ENCODE measurements around the gene VPS41. TPM values are rescaled to one million over a fixed set of nuclear protein-coding genes. Genes with fewer than 3 reads are reported as not detected.

Gene VPS41
- total and polyA plus RNA-seq, 2 of the 13 experiments (the other 11 are each of a cell fraction or from before 2014, with no cell fraction given): 12.1 to 43.4 TPM

- TF ChIP-seq ZBED4 (CRISPR knock-in tag; IDR thresholded peaks at IDR 0.05; ENCODE audit: borderline replicate concordance) (no peak), ZNF468 (CRISPR knock-in tag; IDR thresholded peaks at IDR 0.05) (no peak), DZIP1 (CRISPR knock-in tag; IDR thresholded peaks at IDR 0.05) (no peak), BRD4 (CRISPR knock-in tag; IDR thresholded peaks at IDR 0.05) (no peak), ATM (IDR thresholded peaks at IDR 0.05; ENCODE audit: borderline replicate concordance) (no peak), ZNF740 (CRISPR knock-in tag; IDR thresholded peaks at IDR 0.05) (no peak)
These were observed 152.5 kb downstream of the VPS41 start (continued) for GRCh38 chr7:38756521-38756920.

GRCh38 chr7:38753347-38753746 lies 155.6 kb downstream of the VPS41 start:
- H3K9me3 ChIP-seq (ENCODE audit: low read length): no peaks in the 10 kb centered on the region
- no peak overlapping the region for H3K4me2 ChIP-seq (ENCODE audit: low read depth, low read length)
- no peak overlapping the region for H3K9ac ChIP-seq (ENCODE audit: insufficient read depth, low read depth, low read length)
- no peak overlapping the region for H3K4me3 ChIP-seq (replicated peaks in 1 of 3; ENCODE audit: insufficient read depth in 1 of 3, low read depth in 2 of 3, low read length in 3 of 3)
- DNase-seq (ENCODE audit: low spot score) (no peak), ATAC-seq (no peak), FAIRE-seq (no peak)
- 100% methylated on average over 4 of the region's 4 CpGs for WGBS (ENCODE audit: low lambda C conversion rate)
- no TSS peak for BruUV-seq (replicated peaks)
- H3K4me1 ChIP-seq (ENCODE audit: insufficient read depth, low read length): no peaks in the 10 kb centered on the region
- no peaks in the 10 kb centered on the region for H4K20me1 ChIP-seq (ENCODE audit: insufficient read depth, low read length)
- intact Hi-C loops (cut with micrococcal nuclease; ENCODE audit: unreplicated experiment): no loop called here
- in situ Hi-C loops (cut with HindIII; ENCODE audit: extremely low pct_ligation_motif_present, low pct_unique_long_range_greater_than_20kb): no loop called here
- H2AFZ ChIP-seq (ENCODE audit: low read length): no peak overlapping the region
- H3K27me3 ChIP-seq (ENCODE audit: control insufficient read depth in 1 of 2, insufficient read depth in 2 of 2, low read length in 2 of 2): no peaks in the 10 kb centered on the region
- H3K36me3 ChIP-seq (replicated peaks in 1 of 2; ENCODE audit: control insufficient read depth in 1 of 2, insufficient read depth in 2 of 2, low read length in 2 of 2): peaks cover 3 to 5% of the 10 kb centered on the region in 2 experiments; a peak in 1 of 5 replicates
- H3K27ac ChIP-seq (ENCODE audit: extremely low read length, insufficient read depth, low read length): no peak overlapping the region
- CTCF ChIA-PET (ENCODE audit: low intra/inter-chr PET ratio, low total read pairs): no interaction called here
- no peaks in the 10 kb centered on the region for H3K79me2 ChIP-seq (ENCODE audit: insufficient read depth, low read length)
- POLR2A ChIA-PET: no interaction called here
- no peak for TF ChIP-seq NFYC (CRISPR knock-in tag; IDR thresholded peaks at IDR 0.05)
- TF ChIP-seq ZNF574 (CRISPR knock-in tag; IDR thresholded peaks at IDR 0.05): no peak
- no peak for TF ChIP-seq HOXA3 (CRISPR knock-in tag; IDR thresholded peaks at IDR 0.05)
- no peak for TF ChIP-seq ZFP91 (CRISPR knock-in tag; IDR thresholded peaks at IDR 0.05; ENCODE audit: borderline replicate concordance)
- no peak for TF ChIP-seq PLRG1 (conservative IDR thresholded peaks at IDR 0.05)
- no peak for TF ChIP-seq ZNF83 (CRISPR knock-in tag; IDR thresholded peaks at IDR 0.05; ENCODE audit: borderline replicate concordance)
- no peak for TF ChIP-seq THAP11 (CRISPR knock-in tag; IDR thresholded peaks at IDR 0.05)

All from HepG2 (cell line).